ENCODE measurements around the gene PCDHGB2. TPM values are rescaled to one million over a fixed set of nuclear protein-coding genes. Genes with fewer than 3 reads are reported as not detected.
"Not testable (repeated sequence)": the region's sequence is repeated elsewhere in the genome, so short reads cannot be mapped to it uniquely, and the experiment has no call there.

Gene PCDHGB2
- total and polyA plus RNA-seq, 4 donors, result 6.3 to 14.0 (median 7.8) TPM

DNA sequence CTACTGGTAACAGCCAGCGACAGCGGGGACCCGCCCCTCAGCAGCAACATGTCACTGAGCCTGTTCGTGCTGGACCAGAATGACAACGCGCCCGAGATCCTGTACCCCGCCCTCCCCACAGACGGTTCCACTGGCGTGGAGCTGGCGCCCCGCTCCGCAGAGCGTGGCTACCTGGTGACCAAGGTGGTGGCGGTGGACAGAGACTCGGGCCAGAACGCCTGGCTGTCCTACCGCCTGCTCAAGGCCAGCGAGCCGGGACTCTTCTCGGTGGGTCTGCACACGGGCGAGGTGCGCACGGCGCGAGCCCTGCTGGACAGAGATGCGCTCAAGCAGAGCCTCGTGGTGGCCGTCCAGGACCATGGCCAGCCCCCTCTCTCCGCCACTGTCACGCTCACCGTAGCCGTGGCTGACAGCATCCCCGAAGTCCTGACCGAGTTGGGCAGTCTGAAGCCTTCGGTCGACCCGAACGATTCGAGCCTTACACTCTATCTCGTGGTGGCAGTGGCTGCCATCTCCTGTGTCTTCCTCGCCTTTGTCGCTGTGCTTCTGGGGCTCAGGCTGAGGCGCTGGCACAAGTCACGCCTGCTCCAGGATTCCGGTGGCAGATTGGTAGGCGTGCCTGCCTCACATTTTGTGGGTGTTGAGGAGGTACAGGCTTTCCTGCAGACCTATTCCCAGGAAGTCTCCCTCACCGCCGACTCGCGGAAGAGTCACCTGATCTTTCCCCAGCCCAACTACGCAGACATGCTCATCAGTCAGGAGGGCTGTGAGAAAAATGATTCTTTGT, 34.8 kb downstream of the PCDHGB2 start:
- peaks cover 19% of the 10 kb centered on the region for H3K36me3 ChIP-seq (ENCODE audit: control insufficient read depth, insufficient read depth, low read length)
- DNase-seq (ENCODE audit: low read depth in 4 of 6, low spot score in 6 of 6); H3K27me3 ChIP-seq (ENCODE audit: control insufficient read depth, insufficient read depth, low read length); H3K4me3 ChIP-seq (ENCODE audit: low read depth, low read length); H3K27ac ChIP-seq (ENCODE audit: low read depth, low read length); H3K4me1 ChIP-seq (ENCODE audit: control insufficient read depth, insufficient read depth, low read length): not testable (repeated sequence)
- peaks cover 68% of the 10 kb centered on the region for H3K9me3 ChIP-seq (ENCODE audit: control insufficient read depth, insufficient read depth, low read length)
- WGBS (ENCODE audit: insufficient coverage), result 30% methylated on average over 32 of the region's 53 CpGs

DNA sequence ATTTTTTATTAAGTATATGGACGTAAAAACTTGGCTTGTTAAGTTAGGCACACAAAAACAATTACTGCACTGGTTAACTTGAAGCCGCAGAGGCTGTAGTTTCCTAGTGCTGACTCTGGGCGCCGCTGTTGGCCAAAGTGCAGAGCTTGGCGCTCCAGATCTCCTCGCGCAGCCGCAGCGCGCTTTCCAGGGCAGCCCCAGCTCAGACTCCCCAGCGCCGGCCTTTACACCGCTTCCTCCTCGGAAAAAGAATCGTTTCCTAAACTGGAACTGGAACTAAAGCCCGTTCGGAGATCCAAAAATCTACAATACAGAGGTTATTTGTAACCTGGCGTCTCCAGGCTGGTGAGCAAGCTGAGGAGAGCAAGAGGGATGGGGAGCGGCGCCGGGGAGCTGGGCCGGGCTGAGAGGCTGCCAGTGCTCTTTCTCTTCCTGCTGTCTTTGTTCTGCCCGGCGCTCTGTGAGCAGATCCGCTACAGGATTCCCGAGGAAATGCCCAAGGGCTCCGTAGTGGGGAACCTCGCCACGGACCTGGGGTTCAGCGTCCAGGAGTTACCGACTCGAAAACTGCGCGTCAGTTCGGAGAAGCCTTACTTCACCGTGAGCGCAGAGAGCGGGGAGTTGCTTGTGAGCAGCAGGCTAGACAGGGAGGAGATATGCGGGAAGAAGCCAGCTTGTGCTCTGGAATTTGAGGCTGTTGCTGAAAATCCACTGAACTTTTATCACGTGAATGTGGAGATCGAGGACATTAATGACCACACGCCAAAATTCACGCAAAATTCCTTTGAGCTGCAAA, 38.2 kb downstream of the PCDHGB2 start, which contains the start of gene PCDHGB5:
PCDHGB5 (plus strand) TSS at position 192 of the 796 bp plus-strand sequence; CDS start at position 373, 181 bp downstream.
- peak in 2 of 6 donors; percentile 13 to 23 for DNase-seq (ENCODE audit: low read depth in 4 of 6, low spot score in 6 of 6)
- H3K27ac ChIP-seq (ENCODE audit: low read depth, low read length); H3K27me3 ChIP-seq (ENCODE audit: control insufficient read depth, insufficient read depth, low read length): not testable (repeated sequence)
- Histone ChIP-seq H3K4me1 (ENCODE audit: control insufficient read depth, insufficient read depth, low read length) (peaks cover 13% of the 10 kb centered on the region), H3K9me3 (ENCODE audit: control insufficient read depth, insufficient read depth, low read length) (peaks cover 64% of the 10 kb centered on the region), H3K36me3 (ENCODE audit: control insufficient read depth, insufficient read depth, low read length) (peaks cover 14% of the 10 kb centered on the region), H3K4me3 (ENCODE audit: low read depth, low read length) (peak within 1 kb of the TSS; percentile 9)
- WGBS (ENCODE audit: insufficient coverage), result 5% methylated on average over 17 of the region's 43 CpGs

DNA sequence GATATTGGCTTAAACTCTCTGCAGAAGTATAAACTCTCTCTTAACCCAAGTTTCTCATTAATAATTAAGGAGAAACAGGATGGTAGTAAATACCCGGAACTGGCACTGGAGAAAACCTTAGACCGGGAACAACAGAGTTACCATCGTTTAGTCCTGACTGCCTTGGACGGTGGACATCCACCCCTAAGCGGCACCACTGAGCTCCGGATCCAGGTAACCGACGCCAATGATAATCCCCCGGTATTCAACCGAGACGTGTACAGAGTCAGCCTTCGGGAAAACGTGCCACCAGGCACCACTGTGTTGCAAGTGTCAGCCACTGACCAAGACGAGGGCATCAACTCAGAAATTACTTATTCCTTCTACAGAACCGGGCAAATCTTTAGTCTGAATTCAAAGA, 38.8 kb downstream of the PCDHGB2 start:
- no peak for DNase-seq (ENCODE audit: low read depth in 4 of 6, low spot score in 6 of 6)
- Histone ChIP-seq H3K4me1 (ENCODE audit: control insufficient read depth, insufficient read depth, low read length) (peaks cover 13% of the 10 kb centered on the region), H3K4me3 (ENCODE audit: low read depth, low read length) (no peak overlapping the region), H3K9me3 (ENCODE audit: control insufficient read depth, insufficient read depth, low read length) (peaks cover 60% of the 10 kb centered on the region), H3K27me3 (ENCODE audit: control insufficient read depth, insufficient read depth, low read length) (no peaks in the 10 kb centered on the region), H3K36me3 (ENCODE audit: control insufficient read depth, insufficient read depth, low read length) (peaks cover 14% of the 10 kb centered on the region), H3K27ac (ENCODE audit: low read depth, low read length) (no peak overlapping the region)
- 21% methylated on average over 13 of the region's 15 CpGs for WGBS (ENCODE audit: insufficient coverage)

DNA sequence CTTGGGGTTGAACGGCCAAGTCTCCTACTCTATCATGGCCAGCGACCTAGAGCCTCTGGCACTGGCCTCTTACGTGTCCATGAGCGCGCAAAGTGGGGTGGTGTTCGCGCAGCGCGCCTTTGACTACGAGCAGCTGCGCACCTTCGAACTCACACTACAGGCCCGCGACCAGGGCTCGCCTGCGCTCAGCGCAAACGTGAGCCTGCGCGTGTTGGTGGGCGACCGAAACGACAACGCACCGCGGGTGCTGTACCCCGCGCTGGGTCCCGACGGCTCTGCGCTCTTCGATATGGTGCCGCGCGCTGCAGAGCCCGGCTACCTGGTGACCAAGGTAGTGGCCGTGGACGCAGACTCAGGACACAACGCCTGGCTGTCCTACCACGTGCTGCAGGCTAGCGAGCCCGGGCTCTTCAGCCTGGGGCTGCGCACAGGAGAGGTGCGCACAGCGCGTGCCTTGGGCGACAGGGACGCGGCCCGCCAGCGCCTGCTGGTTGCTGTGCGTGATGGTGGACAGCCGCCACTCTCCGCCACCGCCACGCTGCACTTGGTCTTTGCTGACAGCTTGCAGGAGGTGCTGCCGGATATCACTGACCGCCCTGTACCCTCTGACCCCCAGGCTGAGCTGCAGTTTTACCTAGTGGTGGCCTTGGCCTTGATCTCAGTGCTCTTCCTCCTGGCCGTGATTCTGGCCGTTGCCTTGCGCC, 39.9 kb downstream of the PCDHGB2 start:
- Histone ChIP-seq H3K36me3 (ENCODE audit: control insufficient read depth, insufficient read depth, low read length) (peaks cover 12% of the 10 kb centered on the region), H3K4me3 (ENCODE audit: low read depth, low read length) (no peak overlapping the region), H3K4me1 (ENCODE audit: control insufficient read depth, insufficient read depth, low read length) (peaks cover 12% of the 10 kb centered on the region), H3K27ac (ENCODE audit: low read depth, low read length) (no peak overlapping the region), H3K27me3 (ENCODE audit: control insufficient read depth, insufficient read depth, low read length) (no peaks in the 10 kb centered on the region), H3K9me3 (ENCODE audit: control insufficient read depth, insufficient read depth, low read length) (peaks cover 60% of the 10 kb centered on the region)
- no peak for DNase-seq (ENCODE audit: low read depth in 4 of 6, low spot score in 6 of 6)
- 18% methylated on average over 61 of the region's 61 CpGs for WGBS (ENCODE audit: insufficient coverage)

DNA sequence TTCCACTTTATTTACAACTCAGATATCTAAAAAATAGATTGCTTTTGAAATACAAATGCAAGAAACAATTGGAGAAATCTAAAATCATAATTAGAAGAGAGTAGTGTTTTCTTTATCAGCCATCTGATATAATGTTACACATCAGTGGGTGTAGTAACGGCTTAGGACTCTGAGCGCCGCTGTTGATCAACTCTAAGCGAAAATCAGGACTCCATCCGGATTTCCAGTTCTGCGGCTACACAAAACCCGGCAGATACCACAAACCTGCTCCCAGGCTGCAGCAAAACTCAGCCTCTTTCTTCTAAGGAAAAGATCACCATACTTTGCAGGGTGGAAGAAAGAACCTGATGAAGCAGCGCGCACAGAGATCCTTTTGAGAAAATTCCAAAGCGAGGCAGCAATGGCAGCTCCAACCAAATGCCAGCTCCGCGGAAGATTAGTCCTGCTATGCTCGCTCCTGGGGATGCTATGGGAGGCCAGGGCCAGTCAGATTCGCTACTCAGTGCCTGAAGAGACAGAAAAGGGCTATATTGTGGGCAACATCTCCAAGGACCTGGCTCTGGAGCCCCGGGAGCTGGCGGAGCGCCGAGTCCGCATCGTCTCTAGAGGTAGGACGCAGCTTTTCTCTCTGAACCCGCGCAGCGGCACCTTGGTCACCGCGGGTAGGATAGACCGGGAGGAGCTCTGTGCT, 42.9 kb downstream of the PCDHGB2 start, which contains the start of gene PCDHGA9:
PCDHGA9 (plus strand) TSS at position 226 of the 691 bp plus-strand sequence; CDS start at position 401, 175 bp downstream.
- WGBS (ENCODE audit: insufficient coverage), result 9% methylated on average over 23 of the region's 27 CpGs
- H3K4me1 ChIP-seq (ENCODE audit: control insufficient read depth, insufficient read depth, low read length), result peaks cover 15% of the 10 kb centered on the region
- DNase-seq (ENCODE audit: low read depth in 4 of 6, low spot score in 6 of 6), result peak in 2 of 6 donors; percentile 44 to 62
- H3K27ac ChIP-seq (ENCODE audit: low read depth, low read length), result no peak within 1 kb of the TSS
- no peaks in the 10 kb centered on the region for H3K27me3 ChIP-seq (ENCODE audit: control insufficient read depth, insufficient read depth, low read length)
- peak within 1 kb of the TSS; percentile 17 for H3K4me3 ChIP-seq (ENCODE audit: low read depth, low read length)
- H3K36me3 ChIP-seq (ENCODE audit: control insufficient read depth, insufficient read depth, low read length), result peaks cover 16% of the 10 kb centered on the region
- H3K9me3 ChIP-seq (ENCODE audit: control insufficient read depth, insufficient read depth, low read length), result peaks cover 54% of the 10 kb centered on the region

DNA sequence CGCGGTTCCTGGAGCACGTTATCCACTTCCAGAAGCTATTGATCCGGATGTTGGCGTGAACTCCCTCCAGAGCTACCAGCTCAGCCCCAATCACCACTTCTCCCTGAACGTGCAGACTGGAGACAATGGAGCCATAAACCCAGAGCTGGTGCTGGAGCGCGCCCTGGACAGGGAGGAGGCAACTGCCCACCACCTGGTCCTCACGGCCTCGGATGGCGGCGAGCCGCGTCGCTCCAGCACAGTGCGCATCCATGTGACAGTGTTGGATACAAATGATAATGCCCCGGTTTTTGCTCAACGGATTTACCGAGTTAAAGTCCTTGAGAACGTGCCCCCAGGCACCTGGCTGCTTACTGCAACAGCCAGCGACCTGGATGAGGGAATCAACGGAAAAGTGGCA, 43.6 kb downstream of the PCDHGB2 start:
- H3K4me3 ChIP-seq (ENCODE audit: low read depth, low read length), result no peak overlapping the region
- 20% methylated on average over 19 of the region's 22 CpGs for WGBS (ENCODE audit: insufficient coverage)
- no peaks in the 10 kb centered on the region for H3K27me3 ChIP-seq (ENCODE audit: control insufficient read depth, insufficient read depth, low read length)
- peaks cover 21% of the 10 kb centered on the region for H3K36me3 ChIP-seq (ENCODE audit: control insufficient read depth, insufficient read depth, low read length)
- no peak for DNase-seq (ENCODE audit: low read depth in 4 of 6, low spot score in 6 of 6)
- H3K4me1 ChIP-seq (ENCODE audit: control insufficient read depth, insufficient read depth, low read length), result peaks cover 18% of the 10 kb centered on the region
- H3K27ac ChIP-seq (ENCODE audit: low read depth, low read length), result no peak overlapping the region
- H3K9me3 ChIP-seq (ENCODE audit: control insufficient read depth, insufficient read depth, low read length), result peaks cover 55% of the 10 kb centered on the region

DNA sequence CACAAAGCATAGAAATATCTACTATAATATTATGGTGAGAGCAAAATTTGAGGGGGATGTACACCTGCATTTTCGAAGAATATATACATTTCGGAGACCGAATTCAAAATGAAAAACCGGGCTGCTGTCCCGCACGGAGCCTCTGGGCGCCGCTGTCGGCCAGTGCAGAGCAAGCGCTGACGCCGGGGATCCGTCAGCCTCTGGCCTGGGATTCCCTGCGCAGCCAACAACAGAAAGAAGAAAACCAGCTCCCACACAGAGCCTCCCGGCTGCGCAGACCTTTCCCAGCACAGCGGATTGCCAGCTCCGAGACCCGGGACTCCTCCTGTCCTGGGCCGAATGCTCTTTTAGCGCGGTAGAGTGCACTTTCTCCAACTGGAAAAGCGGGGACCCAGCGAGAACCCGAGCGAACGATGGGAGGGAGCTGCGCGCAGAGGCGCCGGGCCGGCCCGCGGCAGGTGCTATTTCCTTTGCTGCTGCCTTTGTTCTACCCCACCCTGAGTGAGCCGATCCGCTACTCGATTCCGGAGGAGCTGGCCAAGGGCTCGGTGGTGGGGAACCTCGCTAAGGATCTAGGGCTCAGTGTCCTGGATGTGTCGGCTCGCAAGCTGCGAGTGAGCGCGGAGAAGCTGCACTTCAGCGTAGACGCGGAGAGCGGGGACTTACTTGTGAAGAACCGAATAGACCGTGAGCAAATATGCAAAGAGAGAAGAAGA, 48.2 kb downstream of the PCDHGB2 start, which contains the start of gene PCDHGB6:
PCDHGB6 (plus strand) TSS at position 232 of the 716 bp plus-strand sequence; CDS start at position 414, 182 bp downstream.
- DNase-seq (ENCODE audit: low read depth in 4 of 6, low spot score in 6 of 6), result peak in 2 of 6 donors; percentile 55 to 76
- Histone ChIP-seq H3K4me3 (ENCODE audit: low read depth, low read length) (peak within 1 kb of the TSS; percentile 27), H3K36me3 (ENCODE audit: control insufficient read depth, insufficient read depth, low read length) (peaks cover 23% of the 10 kb centered on the region), H3K9me3 (ENCODE audit: control insufficient read depth, insufficient read depth, low read length) (peaks cover 53% of the 10 kb centered on the region), H3K4me1 (ENCODE audit: control insufficient read depth, insufficient read depth, low read length) (peaks cover 18% of the 10 kb centered on the region)
- H3K27me3 ChIP-seq (ENCODE audit: control insufficient read depth, insufficient read depth, low read length); H3K27ac ChIP-seq (ENCODE audit: low read depth, low read length): not testable (repeated sequence)
- 4% methylated on average over 46 of the region's 51 CpGs for WGBS (ENCODE audit: insufficient coverage)

DNA sequence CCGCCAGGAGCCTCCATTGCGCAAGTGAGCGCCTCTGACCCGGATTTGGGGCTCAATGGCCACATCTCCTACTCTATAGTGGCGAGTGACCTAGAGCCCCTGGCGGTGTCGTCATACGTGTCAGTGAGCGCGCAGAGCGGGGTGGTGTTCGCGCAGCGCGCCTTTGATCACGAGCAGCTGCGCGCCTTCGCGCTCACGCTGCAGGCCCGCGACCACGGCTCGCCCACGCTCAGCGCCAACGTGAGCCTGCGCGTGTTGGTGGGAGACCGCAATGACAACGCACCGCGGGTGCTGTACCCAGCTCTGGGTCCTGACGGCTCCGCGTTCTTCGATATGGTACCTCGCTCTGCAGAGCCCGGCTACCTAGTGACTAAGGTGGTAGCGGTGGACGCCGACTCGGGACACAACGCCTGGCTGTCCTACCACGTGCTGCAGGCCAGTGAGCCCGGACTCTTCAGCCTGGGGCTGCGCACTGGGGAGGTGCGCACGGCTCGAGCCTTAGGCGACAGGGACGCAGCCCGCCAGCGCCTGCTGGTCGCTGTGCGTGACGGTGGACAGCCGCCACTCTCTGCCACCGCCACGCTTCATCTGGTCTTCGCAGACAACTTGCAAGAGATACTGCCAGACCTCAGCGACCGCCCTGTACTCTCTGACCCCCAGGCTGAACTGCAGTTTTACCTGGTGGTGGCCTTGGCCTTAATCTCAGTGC, 50.0 kb downstream of the PCDHGB2 start:
- Histone ChIP-seq H3K4me1 (ENCODE audit: control insufficient read depth, insufficient read depth, low read length) (peaks cover 21% of the 10 kb centered on the region), H3K4me3 (ENCODE audit: low read depth, low read length) (no peak overlapping the region), H3K27ac (ENCODE audit: low read depth, low read length) (no peak overlapping the region), H3K9me3 (ENCODE audit: control insufficient read depth, insufficient read depth, low read length) (peaks cover 56% of the 10 kb centered on the region), H3K36me3 (ENCODE audit: control insufficient read depth, insufficient read depth, low read length) (peaks cover 24% of the 10 kb centered on the region), H3K27me3 (ENCODE audit: control insufficient read depth, insufficient read depth, low read length) (peaks cover 2% of the 10 kb centered on the region)
- no peak for DNase-seq (ENCODE audit: low read depth in 4 of 6, low spot score in 6 of 6)
- 16% methylated on average over 64 of the region's 64 CpGs for WGBS (ENCODE audit: insufficient coverage)

Measured in spinal cord (tissue), 10 donors.